ENCODE results near the gene NRGN. TPM values are rescaled to one million over a fixed set of nuclear protein-coding genes. Genes with fewer than 3 reads are reported as not detected.

NRGN gene
- polyA plus RNA-seq, 4 donors, result 13.9 to 27.5 (median 20.9) TPM

DNA sequence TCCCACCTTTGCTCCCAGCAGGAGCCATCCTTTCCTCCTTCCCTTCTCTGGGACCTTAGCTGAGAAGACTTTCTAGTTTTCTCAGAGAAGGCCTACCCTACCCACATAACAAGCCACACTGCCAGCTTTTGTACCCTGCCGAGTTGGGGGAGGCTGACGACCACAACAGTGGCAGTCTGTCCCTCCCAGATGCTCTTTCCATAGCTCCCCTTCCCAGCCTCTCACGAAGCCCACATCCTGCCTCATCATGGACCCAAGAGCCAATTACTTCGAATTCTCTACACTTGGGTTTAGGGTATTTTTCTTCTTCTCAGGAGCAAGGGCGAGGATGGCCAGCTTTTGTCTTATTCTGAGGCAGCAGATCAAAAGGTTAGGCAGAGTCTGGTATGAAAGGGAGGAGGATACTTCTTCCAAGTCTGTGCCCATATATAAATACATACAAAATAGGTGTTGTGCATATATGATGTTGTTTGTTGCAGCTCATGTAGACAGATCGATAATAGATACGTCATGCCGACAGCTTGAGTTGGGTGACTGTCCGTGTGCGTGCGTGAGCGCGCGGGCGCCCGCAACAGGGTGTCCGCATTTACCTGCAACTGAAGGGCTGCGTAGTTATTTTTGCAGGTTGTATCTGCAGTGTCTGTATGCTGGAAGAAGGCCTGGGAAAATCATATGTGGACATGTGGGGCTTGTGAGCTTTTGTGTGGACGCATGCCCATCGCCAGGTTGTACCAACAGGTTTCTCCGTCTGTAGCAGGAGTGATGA lies 846 bp upstream of the NRGN start:
- DNase-seq (ENCODE audit: low read depth in 4 of 4, low spot score in 2 of 4), result no peak

DNA sequence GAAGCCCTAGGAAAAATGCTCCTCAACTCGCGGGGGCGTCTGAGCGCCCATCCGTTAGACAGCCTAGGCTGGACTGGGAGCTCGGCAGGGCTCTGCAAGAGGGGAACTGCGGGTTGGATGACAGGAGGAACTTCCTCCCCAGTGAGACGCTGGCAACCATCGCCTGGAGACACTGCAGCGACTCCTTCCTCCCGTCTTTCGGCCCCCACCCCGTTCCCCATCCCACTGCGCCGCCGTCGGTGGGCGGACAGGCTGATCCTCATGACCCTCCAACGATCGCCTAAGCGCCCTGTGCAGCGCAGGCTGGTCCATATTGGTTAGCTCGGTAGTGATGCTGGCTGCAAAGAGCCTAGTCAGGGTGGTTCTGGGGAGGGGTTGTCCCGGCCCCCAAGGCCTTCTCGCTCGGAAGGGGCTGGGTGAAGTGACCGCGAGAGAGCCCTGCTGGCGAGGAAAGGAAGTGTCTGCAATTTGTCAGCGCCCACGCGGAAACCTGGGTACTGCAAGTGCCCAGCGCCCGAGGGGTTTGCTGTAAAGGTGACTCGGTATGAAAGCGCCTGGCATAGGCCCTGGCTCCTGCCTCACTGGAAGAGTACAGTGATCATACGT lies 638 bp downstream of the NRGN start:
- no peak for DNase-seq (ENCODE audit: low read depth in 4 of 4, low spot score in 2 of 4)

DNA sequence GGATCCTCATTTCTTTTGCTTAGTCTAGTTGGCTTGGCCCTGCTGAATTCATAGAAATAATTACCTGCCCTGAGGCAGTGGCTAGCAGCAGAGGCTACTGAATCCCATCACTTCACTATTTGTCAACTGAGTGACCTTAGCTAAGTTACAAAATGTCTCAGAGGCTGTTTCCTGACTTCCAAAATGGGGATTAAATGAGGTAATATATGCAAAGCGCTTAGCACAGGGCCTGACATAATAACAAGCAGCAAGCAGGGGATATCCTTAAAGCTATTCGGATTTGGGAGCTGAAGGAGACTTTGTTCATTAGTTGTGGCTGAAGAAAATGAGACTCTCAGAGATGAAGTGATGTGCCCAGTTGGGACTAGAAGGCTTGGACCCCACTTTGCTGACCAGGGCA lies 2.8 kb downstream of the NRGN start:
- no peak for DNase-seq (ENCODE audit: low read depth in 4 of 4, low spot score in 2 of 4)

DNA sequence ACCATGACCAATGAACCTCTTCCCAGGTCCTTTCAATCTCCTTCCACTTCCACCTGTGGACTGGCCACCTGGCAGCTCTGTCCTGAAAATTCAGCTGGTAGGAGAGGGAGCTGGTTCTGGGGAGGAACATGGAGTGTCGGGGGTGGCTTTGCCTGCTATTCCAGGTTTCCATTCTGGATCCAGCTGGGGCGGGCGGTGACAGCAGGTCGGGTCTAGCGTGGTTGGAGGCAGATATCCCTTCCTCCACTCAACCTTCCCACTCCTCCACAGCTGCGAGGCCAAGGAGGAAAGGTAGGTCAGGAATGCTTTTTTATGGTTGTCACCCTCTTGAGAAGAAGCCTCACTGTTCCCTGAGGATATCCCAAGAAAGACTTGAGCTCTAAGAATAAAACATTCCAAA lies 3.3 kb downstream of the NRGN start:
- DNase-seq (ENCODE audit: low read depth in 4 of 4, low spot score in 2 of 4), result no peak

DNA sequence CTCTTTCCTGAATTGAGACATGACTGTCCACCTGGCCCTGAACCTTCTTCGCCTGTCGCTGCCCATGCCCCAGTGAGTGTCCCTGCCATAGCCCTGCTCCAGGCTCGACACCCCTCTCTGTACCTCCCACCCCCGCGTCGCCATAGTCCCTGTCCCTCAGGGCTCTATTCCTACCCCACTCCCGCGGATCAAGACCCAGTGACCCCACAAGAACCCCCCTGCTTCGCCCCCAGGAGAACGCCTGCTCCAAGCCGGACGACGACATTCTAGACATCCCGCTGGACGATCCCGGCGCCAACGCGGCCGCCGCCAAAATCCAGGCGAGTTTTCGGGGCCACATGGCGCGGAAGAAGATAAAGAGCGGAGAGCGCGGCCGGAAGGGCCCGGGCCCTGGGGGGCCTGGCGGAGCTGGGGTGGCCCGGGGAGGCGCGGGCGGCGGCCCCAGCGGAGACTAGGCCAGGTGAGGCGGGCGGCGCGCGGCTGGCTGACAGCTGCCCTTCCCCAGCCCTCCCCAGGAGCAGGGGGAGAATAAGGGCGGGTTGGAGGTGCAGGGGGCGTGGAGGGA lies 5.6 kb downstream of the NRGN start:
- no peak for DNase-seq (ENCODE audit: low read depth in 4 of 4, low spot score in 2 of 4)

DNA sequence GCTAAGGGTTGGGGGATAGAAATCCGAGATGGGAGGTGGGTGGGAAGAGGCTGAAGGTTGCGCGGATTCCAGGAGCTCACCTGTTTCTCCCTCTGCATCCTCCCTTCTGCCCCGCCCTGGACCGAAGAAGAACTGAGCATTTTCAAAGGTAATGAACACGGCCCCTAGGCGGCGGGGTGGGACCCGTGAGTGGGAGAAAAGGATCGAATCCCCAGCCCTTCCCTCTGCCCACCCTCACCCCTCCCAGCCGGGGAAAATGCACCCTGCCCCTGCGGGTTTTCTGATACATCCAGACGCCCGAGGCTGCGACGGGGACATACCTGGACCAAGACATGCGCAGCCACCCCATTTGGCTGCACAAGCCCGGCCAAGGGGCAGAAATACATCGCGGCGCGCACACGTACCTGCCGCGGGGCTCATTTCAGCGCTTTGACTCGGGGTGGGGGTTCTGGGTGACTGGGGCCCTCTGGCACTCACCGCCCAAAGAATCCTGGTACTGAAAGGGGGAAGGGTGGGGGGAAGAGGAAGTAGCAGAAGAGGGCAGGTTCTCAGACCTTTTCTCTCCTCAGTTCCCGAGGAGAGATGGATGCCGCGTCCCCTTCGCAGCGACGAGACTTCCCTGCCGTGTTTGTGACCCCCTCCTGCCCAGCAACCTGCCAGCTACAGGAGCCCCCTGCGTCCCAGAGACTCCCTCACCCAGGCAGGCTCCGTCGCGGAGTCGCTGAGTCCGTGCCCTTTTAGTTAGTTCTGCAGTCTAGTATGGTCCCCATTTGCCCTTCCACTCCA lies 6.3 kb downstream of the NRGN start:
- no peak for DNase-seq (ENCODE audit: low read depth in 4 of 4, low spot score in 2 of 4)

DNA sequence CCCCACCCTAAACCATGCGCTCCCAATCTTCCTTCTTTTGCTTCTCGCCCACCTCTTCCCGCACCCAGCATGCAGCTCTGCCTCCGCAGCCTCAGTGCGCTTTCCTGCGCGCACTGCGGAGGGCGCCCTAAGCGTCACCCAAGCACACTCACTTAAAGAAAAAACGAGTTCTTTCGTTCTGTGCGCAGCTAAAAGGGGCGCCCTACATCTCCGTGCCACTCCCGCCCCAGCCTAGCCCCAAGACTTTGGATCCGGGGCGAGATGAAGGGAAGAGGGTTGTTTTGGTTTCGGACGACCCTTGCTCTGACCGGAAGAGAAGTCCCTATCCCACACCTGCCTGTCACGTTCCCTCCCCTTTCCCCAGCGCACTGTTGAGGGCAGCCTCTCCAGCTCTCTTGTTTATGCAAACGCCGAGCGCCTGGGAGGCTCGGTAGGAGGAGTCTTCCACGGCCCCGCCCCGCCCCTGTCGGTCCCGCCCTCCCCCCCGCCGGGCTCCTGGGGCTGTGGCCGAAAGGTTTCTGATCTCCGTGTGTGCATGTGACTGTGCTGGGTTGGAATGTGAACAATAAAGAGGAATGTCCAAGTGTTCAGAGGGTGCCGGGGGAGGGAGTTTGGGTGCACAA lies 7.0 kb downstream of the NRGN start:
- no peak for DNase-seq (ENCODE audit: low read depth in 4 of 4, low spot score in 2 of 4)

DNA sequence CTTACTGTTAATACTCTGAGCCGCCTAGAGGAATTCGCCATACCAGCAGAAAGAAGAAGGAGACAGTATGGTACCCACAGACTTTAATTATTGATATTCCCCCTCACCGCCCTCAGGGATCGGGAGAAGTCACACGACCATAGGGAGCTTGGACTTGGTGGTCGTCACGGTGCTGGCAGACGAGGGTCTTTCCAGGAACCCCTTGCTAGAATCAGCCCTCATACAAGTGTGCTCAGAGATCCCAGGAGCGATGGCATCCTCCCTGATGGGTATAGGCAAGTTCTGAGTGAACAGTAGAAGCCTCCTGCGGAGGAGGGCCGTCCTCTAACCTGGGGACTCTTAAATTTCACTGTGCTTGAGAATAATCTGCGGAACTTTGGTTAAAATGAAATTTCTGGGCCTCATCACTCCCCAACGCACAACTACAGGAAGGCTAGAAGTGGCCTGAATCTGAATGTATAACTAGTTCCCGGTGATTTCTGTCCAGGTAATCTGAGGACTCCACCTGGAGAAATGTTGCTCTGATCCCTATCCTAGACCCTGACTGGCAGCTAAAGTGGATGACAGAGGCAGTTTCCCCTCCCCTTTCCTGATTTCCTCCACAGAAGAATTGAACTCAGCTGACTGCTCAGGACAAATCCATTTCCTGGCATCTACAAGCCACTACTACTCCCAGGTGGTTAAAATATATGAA lies 7.8 kb downstream of the NRGN start:
- no peak for DNase-seq (ENCODE audit: low read depth in 4 of 4, low spot score in 2 of 4)

DNA sequence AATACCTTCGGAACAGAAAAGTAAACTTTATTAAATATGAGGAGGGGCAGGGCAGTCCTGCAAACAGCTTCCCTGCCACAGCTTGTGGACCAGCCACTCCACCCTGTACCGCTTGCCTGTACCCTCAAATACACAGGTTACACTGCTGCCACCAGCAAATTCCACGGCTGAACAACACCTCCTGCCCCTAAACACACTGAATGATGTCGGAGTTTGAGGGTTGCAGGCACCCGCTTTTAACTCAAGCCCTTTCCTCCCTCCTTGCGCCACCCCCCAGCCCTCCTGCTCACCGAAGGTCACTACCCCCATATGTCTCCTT lies 8.3 kb downstream of the NRGN start:
- DNase-seq (ENCODE audit: low read depth in 4 of 4, low spot score in 2 of 4), result no peak

DNA sequence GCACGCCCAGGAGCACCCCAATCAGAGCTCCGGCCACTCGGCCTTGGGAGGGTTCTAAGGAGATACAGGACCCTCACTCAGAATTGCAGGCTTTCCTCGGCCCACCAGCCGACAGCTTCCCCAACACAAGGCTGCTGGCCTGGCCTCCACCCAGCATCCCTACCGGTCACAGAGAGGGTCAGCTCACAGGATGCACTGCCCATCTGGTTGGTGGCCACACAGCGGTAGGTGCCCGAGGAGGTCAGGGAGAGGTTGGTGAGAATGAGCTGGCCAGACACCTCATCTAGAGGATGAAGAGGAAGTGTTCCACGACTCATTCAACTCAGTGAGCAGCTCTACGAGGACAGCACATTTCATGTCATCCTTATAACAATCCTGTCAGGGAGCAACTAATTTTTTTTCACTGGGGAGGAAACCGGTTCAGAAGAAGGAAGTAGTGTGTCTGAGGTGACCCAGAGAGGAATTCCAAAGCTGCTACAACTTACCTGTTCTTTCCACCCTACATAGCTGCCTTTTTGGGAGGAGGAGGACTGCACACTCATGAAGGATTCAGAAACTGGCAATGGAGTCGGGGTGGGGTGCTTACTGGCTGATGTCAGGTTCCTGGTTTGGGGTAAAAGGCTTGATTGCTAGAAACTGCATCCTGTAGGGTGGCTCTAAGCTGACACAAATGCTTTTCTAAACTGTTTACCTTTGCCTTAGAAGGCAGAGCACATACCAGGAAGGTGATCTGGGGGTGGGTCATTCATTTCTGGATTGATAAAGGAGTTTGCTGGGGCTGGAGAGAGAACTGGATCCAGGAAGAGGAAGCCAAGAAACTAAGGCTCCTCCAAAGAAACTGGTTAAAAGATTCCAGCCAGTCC lies 9.0 kb downstream of the NRGN start:
- no peak for DNase-seq (ENCODE audit: low read depth in 4 of 4, low spot score in 2 of 4)

DNA sequence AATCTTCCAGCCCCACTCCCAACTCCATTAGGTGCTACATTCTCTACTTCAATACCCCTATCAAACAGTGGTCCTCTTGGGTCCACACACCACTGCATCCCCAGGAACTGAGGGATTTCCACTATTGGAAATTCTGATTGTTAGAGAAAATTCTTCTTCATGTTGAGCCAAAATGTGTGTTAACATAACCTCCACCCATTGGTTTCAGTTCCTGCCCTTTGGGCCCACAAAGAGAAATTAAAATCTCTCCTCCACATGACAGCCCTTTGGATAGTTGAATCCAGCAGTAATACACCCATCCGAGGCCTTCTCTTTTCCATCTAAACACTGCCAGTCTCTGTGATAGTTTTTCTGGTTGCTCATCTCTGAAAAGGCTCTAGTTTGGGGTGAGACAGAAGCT lies 10.2 kb downstream of the NRGN start:
- DNase-seq (ENCODE audit: low read depth in 4 of 4, low spot score in 2 of 4), result no peak

DNA sequence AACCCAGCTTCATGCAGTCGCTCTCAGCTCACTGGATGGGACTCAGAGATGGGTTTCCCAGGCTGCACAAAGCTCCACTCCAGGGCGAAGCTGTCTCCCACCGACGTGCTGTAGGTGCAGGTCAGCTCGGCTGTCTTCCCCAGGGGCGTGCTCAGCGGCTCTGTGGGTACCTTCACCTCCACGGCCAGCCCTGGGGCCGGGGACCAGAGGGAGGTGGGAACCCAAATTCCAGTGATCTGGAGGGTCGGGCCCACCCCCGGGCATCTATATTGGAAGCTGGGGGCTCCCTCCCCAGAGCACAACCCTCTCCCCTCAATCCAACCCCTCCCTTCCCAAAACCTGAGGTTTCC lies 11.6 kb downstream of the NRGN start:
- DNase-seq (ENCODE audit: low read depth in 4 of 4, low spot score in 2 of 4), result no peak

DNA sequence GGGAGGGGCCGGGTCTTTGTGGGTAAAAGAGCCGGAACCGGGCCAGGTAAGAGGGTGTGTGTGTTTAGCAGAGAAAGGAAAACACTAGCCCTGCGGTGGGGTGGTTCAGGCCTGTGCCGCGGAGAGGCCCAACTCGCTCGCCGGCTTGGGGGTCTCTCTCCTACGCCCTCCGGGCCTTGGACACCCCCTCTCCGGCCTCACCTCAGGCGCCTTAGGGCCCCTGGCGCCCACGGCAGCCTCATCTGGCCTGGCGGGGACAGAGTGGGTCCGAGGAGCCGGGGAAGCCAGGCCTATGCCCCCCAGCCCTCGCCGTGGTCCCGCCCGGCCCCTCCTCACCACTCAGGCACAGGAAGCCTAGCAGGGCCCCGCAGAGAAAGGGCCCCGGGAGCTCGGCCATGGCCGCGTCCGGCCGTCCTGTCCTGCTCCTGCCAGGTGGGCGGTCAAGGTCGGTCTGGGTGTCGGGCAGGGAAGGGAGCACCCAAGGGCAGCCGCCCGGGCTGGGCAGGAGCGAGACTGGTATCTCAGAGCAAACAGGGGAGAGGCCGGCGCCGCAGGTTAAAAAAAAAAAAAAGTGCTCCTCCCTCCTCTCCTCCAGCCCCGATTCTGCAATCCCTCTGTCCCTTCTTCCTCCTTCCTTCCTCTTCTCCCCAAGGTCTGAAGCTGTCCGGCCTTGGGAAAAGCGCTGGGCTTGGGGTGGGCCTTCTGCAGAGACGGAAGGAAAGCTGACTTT lies 12.2 kb downstream of the NRGN start, which contains the start of gene VSIG2:
Gene VSIG2, minus strand, starts transcription at position 515 of the 730 bp plus-strand sequence. Its CDS starts 118 bp downstream, at position 397.
- DNase-seq (ENCODE audit: low read depth in 4 of 4, low spot score in 2 of 4), result no peak

DNA sequence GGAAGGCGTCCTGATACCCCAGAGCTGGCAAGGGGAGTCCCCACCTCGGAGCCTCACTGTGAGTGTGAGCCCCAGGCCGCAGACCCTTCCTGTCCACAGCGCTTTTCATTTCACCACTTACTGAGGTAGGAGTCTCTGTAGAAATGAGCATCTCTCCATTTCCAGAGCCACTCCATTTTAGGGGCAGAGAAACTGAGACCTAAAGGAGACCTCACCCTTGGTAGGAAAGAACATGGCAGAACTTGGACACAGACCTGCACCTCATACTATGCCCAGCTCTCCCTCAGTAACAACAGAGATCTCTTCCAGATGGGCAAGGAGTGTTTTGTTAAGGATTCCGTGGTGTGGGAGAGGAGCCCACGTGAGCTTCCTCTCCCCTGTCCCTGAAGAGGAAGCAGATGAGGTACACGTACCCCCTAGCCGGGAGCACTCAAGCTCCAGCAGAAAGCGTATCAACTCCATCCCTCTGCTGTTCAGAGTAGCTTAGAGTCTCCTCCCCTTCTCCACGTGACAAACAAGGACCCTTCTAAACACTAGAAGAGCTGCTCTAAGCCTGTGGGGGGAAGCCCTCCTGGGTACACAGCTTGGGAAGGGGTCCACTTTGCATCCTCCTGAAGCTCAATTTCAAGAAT lies 12.8 kb downstream of the NRGN start:
- no peak for DNase-seq (ENCODE audit: low read depth in 4 of 4, low spot score in 2 of 4)

DNA sequence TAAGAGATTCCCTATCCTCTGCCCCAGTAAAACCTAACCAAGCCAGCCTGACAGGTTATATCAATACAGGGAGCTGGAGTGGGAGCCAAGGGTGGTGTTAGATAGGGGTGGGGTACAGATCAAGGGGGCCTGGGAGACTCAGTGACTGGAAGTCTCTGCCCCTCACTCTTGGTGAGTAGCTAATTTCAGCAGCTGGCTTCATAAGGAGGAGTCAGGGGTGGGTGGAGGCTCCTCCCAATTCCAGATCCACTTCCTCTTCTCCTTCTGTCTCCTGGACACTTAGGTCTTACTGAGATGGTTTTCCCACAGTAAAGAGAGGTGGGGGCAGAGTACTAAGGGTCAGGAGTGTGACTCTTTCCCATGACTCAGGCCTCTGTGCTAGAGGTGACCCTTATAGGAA lies 13.5 kb downstream of the NRGN start:
- DNase-seq (ENCODE audit: low read depth in 4 of 4, low spot score in 2 of 4), result no peak

DNA sequence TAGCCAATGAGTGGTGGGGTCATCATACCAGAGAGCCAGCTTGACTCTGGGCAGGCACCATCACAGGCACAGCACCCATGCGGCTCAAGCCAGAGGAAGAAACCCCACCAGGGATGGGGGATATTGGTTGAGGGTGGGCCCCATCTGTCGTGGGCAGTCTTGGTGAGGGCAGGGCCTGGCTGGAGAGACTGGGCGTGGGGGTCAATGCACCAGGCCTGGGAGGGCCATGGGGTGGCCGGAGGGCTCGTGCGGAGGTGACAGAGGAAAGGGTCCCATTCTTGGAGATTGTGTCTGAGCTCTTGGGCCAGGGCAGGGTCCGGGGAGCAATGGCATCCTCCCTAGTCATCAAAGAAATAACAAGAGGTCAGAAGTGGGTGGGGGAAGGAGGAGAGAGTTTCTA lies 13.9 kb downstream of the NRGN start:
- DNase-seq (ENCODE audit: low read depth in 4 of 4, low spot score in 2 of 4), result no peak

DNA sequence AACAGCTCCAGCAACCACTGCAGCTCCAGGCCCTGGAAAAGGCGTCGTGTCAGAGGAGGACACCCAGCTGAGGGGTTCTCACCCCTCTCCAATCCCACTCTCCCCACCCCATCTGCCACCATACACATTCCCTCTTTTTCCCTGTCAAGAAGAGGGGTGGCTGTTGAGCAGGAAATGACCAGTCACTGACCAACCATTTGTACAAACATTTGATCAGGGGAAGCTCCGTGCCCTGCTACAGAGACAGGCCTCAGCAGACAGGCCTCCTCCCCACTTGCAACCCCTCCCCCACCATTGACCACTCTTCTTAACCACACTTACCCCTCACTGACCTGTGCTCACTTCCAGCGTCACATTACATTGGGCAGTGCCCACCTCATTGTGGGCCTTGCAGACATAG lies 14.6 kb downstream of the NRGN start:
- no peak for DNase-seq (ENCODE audit: low read depth in 4 of 4, low spot score in 2 of 4)

DNA sequence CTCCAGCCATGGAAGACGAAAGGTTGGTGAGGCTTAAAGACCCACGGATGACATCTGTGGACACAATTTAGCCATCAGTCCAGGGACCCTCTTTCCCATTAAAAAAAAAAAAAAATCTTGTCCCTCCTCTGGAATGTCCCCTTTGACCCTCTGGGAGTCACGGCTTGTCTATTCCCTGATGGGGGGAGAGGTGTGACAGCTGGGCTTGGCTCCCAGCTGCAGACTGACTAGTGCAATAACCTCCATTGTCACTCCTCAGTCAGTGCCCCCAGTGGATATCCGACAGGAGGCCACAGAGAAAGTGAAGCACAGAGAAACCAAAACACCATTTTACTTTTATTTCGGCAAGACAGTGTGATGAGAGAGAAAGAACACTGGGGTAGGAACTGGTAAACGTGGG lies 15.0 kb downstream of the NRGN start:
- DNase-seq (ENCODE audit: low read depth in 4 of 4, low spot score in 2 of 4), result no peak
